ENCODE results near the gene ABCD3. TPM values are rescaled to one million over a fixed set of nuclear protein-coding genes. Genes with fewer than 3 reads are reported as not detected.

The ABCD3 gene
- total RNA-seq, 1 donor: 30.4 TPM

DNA sequence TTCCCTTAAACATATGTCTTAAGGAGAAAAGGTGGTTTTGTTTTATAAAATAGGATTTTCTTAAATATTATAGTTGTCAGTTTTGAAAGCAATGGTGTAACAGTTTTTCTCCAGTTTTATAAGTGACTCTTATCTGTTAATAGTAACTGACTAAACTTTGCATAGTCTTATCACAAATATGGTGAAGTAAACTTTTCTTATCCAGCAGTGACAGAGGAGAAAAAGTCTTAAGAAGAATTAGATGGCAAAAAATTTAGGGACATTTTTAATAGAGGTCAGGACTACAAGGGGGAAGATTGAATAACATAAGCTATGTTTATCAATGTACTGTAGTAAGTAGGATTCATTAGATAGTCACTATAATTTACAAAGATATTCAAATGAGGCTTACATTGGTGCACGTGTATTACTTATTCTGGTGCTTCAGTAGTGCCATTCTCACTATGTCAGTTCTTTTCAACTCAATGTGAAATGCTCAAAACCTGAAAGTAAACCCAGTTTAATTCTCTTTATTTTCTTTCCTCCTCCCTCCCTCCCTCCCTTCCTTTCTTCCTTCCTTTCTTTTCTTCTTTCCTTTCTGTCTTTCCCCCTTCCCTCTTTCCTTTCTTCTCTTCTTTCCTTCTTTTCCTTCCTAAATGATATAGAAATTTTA is 97.2 kb downstream of the ABCD3 start:
- Histone ChIP-seq H3K79me2 (ENCODE audit: insufficient read depth, low read length) (no peaks in the 10 kb centered on the region), H3K4me2 (ENCODE audit: insufficient read depth, low read length) (no peak overlapping the region), H3K4me3 (ENCODE audit: insufficient read depth, low read length) (no peak overlapping the region), H3K9me3 (ENCODE audit: low read depth, low read length) (no peaks in the 10 kb centered on the region), H2AFZ (ENCODE audit: low read length) (no peak overlapping the region), H3K36me3 (ENCODE audit: insufficient read depth, low read length) (no peaks in the 10 kb centered on the region), H3K27ac (ENCODE audit: low read depth, low read length) (no peak overlapping the region), H3K27me3 (ENCODE audit: insufficient read depth, low read length) (no peaks in the 10 kb centered on the region), H4K20me1 (ENCODE audit: insufficient read depth, low read length) (no peaks in the 10 kb centered on the region), H3K4me1 (ENCODE audit: insufficient read depth, low read length) (no peaks in the 10 kb centered on the region)
- DNase-seq (ENCODE audit: insufficient read length, low spot score, missing footprints): no peak
- TF ChIP-seq, protein P1, sequence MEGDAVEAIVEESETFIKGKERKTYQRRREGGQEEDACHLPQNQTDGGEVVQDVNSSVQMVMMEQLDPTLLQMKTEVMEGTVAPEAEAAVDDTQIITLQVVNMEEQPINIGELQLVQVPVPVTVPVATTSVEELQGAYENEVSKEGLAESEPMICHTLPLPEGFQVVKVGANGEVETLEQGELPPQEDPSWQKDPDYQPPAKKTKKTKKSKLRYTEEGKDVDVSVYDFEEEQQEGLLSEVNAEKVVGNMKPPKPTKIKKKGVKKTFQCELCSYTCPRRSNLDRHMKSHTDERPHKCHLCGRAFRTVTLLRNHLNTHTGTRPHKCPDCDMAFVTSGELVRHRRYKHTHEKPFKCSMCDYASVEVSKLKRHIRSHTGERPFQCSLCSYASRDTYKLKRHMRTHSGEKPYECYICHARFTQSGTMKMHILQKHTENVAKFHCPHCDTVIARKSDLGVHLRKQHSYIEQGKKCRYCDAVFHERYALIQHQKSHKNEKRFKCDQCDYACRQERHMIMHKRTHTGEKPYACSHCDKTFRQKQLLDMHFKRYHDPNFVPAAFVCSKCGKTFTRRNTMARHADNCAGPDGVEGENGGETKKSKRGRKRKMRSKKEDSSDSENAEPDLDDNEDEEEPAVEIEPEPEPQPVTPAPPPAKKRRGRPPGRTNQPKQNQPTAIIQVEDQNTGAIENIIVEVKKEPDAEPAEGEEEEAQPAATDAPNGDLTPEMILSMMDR (IDR thresholded peaks at IDR 0.05; ENCODE audit: extremely low read depth, low read depth, low read length): no peak

DNA sequence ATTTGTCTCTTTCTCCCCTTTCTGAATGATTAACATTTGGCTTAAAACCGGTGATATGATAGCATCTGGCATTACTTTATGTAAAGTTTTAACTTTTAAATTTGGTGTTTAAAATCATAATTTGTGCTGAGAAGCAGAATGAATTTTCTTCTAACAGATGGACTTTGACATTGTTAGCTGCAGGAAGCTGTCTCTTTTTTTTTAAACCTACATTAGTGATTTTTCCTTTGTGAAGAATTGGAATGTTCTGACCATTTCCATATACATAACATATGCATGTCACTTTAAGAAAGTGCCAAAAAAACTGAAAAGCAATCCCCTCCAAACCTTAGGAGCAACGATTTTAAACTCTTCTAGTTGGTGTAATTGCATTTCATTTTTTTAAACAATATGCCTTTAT is 101.2 kb downstream of the ABCD3 start:
- Histone ChIP-seq H3K4me1 (ENCODE audit: insufficient read depth, low read length) (no peaks in the 10 kb centered on the region), H3K4me2 (ENCODE audit: insufficient read depth, low read length) (no peak overlapping the region), H3K9me3 (ENCODE audit: low read depth, low read length) (no peaks in the 10 kb centered on the region), H3K27ac (ENCODE audit: low read depth, low read length) (no peak overlapping the region), H3K27me3 (ENCODE audit: insufficient read depth, low read length) (no peaks in the 10 kb centered on the region), H2AFZ (ENCODE audit: low read length) (no peak overlapping the region), H4K20me1 (ENCODE audit: insufficient read depth, low read length) (no peaks in the 10 kb centered on the region), H3K79me2 (ENCODE audit: insufficient read depth, low read length) (no peaks in the 10 kb centered on the region), H3K36me3 (ENCODE audit: insufficient read depth, low read length) (no peaks in the 10 kb centered on the region), H3K4me3 (ENCODE audit: insufficient read depth, low read length) (no peak overlapping the region)
- DNase-seq (ENCODE audit: insufficient read length, low spot score, missing footprints): no peak
- TF ChIP-seq, protein P1 (IDR thresholded peaks at IDR 0.05; ENCODE audit: extremely low read depth, low read depth, low read length): no peak

- TF ChIP-seq, protein P1 (IDR thresholded peaks at IDR 0.05; ENCODE audit: extremely low read depth, low read depth, low read length): peak; percentile 58
- Histone ChIP-seq H3K27me3 (ENCODE audit: insufficient read depth, low read length) (peaks cover 4% of the 10 kb centered on the region), H3K4me2 (ENCODE audit: insufficient read depth, low read length) (no peak overlapping the region), H3K36me3 (ENCODE audit: insufficient read depth, low read length) (no peaks in the 10 kb centered on the region), H2AFZ (ENCODE audit: low read length) (no peak overlapping the region), H3K79me2 (ENCODE audit: insufficient read depth, low read length) (no peaks in the 10 kb centered on the region), H3K9me3 (ENCODE audit: low read depth, low read length) (no peaks in the 10 kb centered on the region), H3K4me3 (ENCODE audit: insufficient read depth, low read length) (no peak overlapping the region), H3K4me1 (ENCODE audit: insufficient read depth, low read length) (no peaks in the 10 kb centered on the region), H3K27ac (ENCODE audit: low read depth, low read length) (no peak overlapping the region), H4K20me1 (ENCODE audit: insufficient read depth, low read length) (no peaks in the 10 kb centered on the region)
- DNase-seq (ENCODE audit: insufficient read length, low spot score, missing footprints): peak; percentile 18
Measured at GRCh38 chr1:94522304-94522703, 104.1 kb downstream of the ABCD3 start.

- Histone ChIP-seq H3K79me2 (ENCODE audit: insufficient read depth, low read length) (no peaks in the 10 kb centered on the region), H3K4me2 (ENCODE audit: insufficient read depth, low read length) (no peak overlapping the region), H3K36me3 (ENCODE audit: insufficient read depth, low read length) (no peaks in the 10 kb centered on the region), H3K9me3 (ENCODE audit: low read depth, low read length) (no peaks in the 10 kb centered on the region), H3K4me3 (ENCODE audit: insufficient read depth, low read length) (no peak overlapping the region), H3K4me1 (ENCODE audit: insufficient read depth, low read length) (no peaks in the 10 kb centered on the region), H3K27me3 (ENCODE audit: insufficient read depth, low read length) (peaks cover 4% of the 10 kb centered on the region), H4K20me1 (ENCODE audit: insufficient read depth, low read length) (no peaks in the 10 kb centered on the region), H3K27ac (ENCODE audit: low read depth, low read length) (no peak overlapping the region), H2AFZ (ENCODE audit: low read length) (no peak overlapping the region)
- DNase-seq (ENCODE audit: insufficient read length, low spot score, missing footprints): no peak
- TF ChIP-seq, protein P1 (IDR thresholded peaks at IDR 0.05; ENCODE audit: extremely low read depth, low read depth, low read length): no peak
Measured at GRCh38 chr1:94524531-94524930, 106.3 kb downstream of the ABCD3 start.
